ENCODE measurements around the gene LAD1.
A peak's percentile ranks its signal among the peaks of the same experiment; 100 is the strongest.

LAD1 gene

DNA sequence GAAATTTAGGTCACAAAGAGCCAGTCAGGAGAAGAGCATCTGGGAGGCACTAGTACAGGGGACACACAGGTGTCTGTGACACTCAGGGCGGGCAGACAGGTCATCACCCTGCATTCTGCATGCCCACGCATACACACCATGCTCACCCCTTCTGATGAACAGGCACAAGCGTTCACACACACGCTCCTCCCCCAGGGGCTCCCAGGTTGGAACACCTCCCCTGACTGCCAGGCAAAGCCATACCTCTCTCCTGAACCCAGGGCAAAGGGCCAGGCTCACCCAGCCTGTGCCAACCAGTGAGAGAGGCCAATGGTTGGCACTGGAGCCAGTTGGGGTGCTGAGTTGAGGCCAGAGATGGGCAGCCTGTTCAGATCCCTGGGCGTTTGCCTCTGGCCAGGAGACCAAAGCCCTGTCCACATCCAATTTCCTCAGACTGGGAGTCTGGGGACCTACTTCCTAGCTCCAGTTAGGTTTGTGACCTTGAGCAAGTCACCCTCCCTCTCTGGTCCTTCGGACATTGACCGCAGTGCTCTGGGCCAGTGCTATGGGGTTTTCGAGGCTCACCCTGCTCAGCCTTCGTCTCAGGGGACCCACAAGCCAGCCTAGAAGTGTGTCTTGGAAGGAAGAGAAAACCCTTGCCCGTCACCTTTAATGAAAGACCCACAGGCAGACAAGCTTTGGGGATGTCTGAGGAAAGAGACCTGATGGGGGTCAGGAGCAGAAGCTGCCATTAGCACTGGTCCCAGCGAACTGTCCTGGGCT, 5.8 kb upstream of the LAD1 start:
- Mint-ChIP-seq H3K4me1 (no peaks in the 10 kb centered on the region), H3K27me3 (no peaks in the 10 kb centered on the region), H3K27ac (no peak overlapping the region), H3K9me3 (no peaks in the 10 kb centered on the region), H3K4me3 (no peak overlapping the region)
- ATAC-seq, result no peak
- DNase-seq, result no peak

DNA sequence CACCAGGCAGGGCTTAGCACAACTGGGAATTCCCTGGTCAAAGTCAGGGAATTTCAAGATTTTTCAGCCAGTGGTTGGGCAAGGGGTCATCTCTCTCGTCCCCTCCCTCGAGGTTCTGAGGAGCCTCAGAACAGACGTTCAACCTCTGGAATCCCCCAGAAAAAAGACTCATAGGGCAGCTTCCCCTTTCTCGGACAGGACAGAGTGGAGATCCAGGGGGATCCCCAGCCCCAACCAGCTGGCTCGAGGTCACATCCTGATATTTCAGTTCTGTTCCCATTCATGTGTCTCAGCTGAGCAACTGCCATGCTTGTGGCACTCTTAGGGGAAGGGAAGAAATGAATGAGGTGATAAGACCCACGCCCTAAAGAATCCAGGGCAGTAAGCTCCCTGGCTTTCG, 4.9 kb upstream of the LAD1 start:
- DNase-seq (no peak), ATAC-seq (no peak)
- Mint-ChIP-seq H3K9me3 (no peaks in the 10 kb centered on the region), H3K27me3 (peaks cover 3% of the 10 kb centered on the region), H3K4me1 (peaks cover 4% of the 10 kb centered on the region), H3K4me3 (no peak overlapping the region), H3K27ac (no peak overlapping the region)

DNA sequence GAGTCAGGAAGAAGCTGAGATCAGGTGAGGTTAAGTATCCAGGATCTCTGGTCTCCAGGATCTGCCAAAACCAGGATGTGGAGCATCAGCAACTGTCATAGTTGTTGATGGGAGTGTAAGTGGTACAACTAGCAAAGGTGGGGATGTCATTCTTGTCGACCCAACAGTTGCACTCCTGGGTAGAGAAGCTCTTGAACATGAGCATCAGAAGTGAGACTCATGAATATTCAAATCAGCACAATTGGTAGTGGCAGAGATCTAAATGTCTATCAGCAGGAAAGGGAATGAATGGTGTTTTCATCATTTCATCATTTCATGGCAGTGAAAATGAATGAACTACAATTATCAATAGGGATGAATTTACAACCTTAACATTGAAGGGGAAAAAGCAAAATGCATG, 4.2 kb upstream of the LAD1 start:
- ATAC-seq, result no peak
- peaks cover 8% of the 10 kb centered on the region for H3K4me1 Mint-ChIP-seq
- no peak overlapping the region for H3K27ac Mint-ChIP-seq
- H3K4me3 Mint-ChIP-seq, result no peak overlapping the region
- H3K27me3 Mint-ChIP-seq, result peaks cover 10% of the 10 kb centered on the region
- no peak for DNase-seq
- H3K9me3 Mint-ChIP-seq, result no peaks in the 10 kb centered on the region

DNA sequence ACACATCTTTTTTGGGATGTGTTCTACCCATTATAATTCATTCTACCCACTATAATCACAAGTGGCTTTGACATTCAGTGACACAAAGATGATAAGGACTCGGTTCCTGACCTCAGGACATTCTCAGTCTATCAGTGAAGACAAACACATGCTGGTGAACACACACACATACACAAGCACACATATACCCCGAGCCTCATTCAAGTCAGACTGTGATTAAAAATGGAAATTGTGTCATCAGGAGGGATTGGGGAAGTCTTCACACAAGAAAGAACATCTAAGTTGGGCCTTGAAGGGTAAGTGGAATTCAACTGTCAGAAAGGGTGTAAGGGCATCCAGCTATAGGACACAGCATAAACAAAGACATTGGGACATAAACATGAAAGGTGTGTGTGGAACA, 2.6 kb upstream of the LAD1 start:
- H3K27ac Mint-ChIP-seq, result no peak overlapping the region
- H3K27me3 Mint-ChIP-seq, result peaks cover 26% of the 10 kb centered on the region
- DNase-seq (no peak), ATAC-seq (no peak)
- H3K4me3 Mint-ChIP-seq, result no peak overlapping the region
- no peaks in the 10 kb centered on the region for H3K9me3 Mint-ChIP-seq
- peaks cover 8% of the 10 kb centered on the region for H3K4me1 Mint-ChIP-seq

DNA sequence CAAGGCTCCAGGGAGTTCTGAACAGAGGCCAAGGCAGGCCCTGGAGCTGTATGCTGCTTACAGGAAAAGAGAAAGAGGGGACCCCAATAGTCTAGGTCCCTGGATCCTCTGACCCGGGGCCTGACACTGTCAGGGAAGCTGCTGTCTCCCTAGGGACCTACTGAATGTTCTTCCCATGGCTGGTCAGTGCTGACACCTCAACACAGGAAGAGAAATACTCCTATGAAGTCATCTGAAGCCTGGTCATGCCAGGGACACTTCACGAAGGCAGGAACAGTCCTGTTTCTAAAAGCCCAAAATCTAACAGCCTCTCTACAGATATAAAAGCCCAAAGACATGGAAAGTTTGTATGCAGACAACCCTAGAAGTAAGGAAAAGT, 1.7 kb upstream of the LAD1 start:
- Mint-ChIP-seq H3K9me3 (no peaks in the 10 kb centered on the region), H3K27me3 (peaks cover 30% of the 10 kb centered on the region), H3K4me1 (peaks cover 8% of the 10 kb centered on the region), H3K27ac (no peak overlapping the region), H3K4me3 (no peak overlapping the region)
- DNase-seq (no peak), ATAC-seq (no peak)

DNA sequence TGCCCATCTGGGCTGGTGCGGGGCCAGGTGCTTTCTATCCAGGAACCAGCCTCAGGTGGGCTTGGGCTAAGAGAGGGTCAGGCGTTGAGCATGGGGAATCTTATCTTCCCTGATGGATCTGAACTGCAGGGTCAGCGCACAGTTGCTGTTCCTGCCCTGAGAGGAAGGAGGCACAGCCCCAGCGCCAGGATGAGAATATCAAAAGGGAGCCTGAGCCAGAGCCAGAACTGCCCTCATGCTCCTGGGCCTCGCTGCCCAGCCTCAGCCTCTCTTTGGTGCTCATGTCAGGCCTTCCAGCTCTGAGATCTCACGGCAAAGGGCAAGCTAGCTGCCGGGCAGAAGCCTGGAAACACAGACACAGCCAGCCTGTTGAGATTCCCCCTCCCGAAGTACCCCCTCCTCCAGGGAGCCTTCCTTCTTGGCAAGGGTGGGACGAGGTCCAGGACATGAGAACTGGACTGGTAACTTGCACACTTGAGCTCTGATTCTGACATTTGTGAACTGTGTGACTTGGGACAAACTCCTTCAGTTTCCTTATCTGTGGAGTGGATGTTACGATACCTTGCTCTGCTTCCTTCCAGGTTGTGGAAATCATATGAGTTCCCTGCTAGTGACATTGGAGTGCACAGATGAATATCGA, 1.2 kb upstream of the LAD1 start:
- DNase-seq (no peak), ATAC-seq (no peak)
- Mint-ChIP-seq H3K27me3 (peaks cover 31% of the 10 kb centered on the region), H3K4me3 (no peak overlapping the region), H3K9me3 (no peaks in the 10 kb centered on the region), H3K4me1 (peaks cover 8% of the 10 kb centered on the region), H3K27ac (no peak overlapping the region)

DNA sequence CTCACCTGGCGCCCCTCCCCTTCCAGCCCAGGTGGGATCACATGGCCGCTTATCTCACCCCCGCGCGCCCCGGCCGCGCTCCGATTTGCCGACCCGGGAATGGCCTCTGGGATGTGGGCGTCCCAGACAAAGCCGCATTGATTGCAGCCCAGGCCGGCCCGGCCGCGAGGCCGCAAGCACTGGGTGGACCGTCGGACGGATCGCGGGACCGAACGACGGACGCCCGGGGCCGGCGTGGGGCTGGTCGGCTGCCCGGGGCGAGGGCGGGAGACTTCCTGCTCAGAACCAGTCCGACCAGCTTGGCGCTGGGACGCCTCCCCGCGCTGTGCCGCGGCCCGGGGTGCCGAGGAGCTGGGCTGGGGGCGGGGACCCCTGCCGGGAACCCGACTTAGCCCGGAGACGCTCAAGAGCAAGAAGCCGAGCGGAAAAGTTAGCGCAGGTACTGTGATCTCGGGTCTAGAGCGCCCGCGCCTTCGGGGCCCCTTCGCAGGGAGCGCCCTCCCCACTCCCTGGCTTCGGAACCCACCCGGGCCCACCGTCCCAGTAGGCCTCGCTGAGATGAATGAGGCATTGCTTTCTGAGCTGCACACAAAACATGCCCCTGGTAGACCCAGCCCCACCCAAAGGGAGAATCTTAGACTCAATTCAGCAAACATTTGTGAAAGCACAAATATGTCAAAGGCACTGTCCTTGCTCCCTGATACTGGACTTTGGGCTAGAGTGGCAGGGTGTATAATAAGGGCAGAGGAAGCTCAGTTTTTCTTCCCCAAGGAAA, 415 bp upstream of the LAD1 start:
- Mint-ChIP-seq H3K27ac (no peak overlapping the region), H3K27me3 (peaks cover 39% of the 10 kb centered on the region), H3K9me3 (no peaks in the 10 kb centered on the region), H3K4me3 (no peak overlapping the region), H3K4me1 (peaks cover 8% of the 10 kb centered on the region)
- DNase-seq (no peak), ATAC-seq (no peak)

DNA sequence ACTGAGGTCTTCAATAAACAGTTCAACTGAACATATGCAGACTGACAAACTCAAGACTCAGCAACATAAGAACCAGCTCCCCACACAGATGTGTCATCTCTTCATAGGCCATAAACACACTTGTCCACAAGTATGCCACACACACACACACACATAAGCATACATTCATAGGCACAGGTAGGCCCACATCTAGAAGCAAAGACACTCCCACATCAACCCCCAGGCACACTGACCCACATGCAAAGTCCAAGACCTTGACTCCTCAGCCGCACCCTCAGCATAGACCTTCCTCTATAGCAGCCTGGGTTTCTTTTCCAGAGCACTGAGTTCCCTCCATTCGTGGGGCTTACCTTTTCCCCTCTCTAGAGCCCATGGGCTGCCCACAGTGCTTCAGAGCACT, 1.4 kb downstream of the LAD1 start:
- Mint-ChIP-seq H3K4me3 (no peak overlapping the region), H3K27ac (no peak overlapping the region), H3K9me3 (no peaks in the 10 kb centered on the region), H3K4me1 (peaks cover 8% of the 10 kb centered on the region), H3K27me3 (peaks cover 54% of the 10 kb centered on the region)
- ATAC-seq, result no peak
- DNase-seq, result no peak

DNA sequence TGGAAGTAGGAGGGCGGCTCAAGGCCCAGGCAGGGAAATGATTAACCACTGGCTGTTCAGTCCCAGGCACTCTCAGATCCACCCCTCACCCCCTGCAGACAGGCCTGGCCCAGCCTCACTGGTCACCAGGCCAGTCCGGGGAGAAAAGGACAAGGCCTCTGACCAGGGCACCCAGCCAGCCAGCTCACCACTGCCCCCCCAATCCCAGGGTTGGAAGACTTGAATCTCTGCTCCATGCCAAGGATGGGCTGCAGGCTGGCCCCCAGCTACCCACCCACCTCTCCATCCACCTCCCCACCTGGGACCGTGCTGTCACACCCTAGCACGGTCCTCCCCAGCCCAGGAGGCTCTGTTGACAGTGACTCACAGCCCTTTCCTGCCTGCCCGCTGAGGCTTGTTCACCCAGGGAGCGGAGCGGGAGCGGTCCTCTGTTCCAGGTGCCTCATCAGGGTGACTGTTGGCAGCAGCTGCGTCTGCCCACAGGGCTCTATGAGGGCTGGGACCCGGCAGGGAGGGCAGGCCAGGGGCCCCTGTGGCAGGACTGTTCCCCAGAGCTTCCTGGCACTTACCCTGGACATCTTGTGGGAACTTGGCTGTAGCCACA, 2.2 kb downstream of the LAD1 start:
- Mint-ChIP-seq H3K9me3 (no peaks in the 10 kb centered on the region), H3K4me1 (peaks cover 8% of the 10 kb centered on the region), H3K4me3 (no peak overlapping the region), H3K27ac (no peak overlapping the region), H3K27me3 (peaks cover 61% of the 10 kb centered on the region)
- no peak for ATAC-seq
- DNase-seq, result no peak

DNA sequence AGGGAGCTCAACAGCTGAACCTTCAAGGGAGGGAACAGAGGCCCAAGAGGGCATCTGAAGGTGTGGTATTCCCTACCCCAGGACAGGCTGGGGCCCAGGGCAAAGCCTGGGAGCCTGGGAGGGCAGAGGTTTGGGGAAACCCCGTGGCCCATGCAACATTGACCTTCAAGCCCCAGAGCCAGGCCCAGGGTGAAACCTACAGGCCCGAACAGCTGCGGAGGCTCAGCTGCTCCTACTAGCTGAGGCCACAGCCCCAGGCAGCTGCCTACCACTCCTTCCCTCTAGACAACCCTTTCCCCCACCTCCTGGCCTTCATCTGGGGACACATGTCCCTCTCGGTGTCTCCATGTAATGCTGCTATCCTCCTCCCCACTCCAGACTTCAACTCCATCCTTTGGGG, 3.2 kb downstream of the LAD1 start:
- no peak for DNase-seq
- Mint-ChIP-seq H3K4me3 (no peak overlapping the region), H3K4me1 (peaks cover 8% of the 10 kb centered on the region), H3K27ac (no peak overlapping the region), H3K27me3 (peaks cover 70% of the 10 kb centered on the region), H3K9me3 (no peaks in the 10 kb centered on the region)
- ATAC-seq, result no peak

DNA sequence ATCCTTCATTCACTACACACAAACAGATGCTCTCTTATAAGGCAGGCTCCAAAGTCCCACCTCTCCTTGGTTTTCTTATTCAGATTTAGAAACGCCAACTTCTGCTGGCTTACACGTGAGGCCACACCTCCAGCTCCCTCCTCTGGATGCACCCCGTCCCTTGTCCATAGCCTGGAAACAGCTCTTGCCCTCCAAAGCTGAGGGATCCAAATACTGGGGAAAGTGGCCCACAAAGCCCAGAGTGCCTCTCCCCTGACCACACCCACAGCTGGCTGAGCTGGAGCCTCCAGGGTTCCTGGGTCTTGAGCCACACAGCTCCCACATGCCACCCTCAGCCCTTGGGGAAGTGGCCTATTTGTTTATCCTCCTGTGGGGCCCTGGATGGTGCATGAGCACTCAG, 4.5 kb downstream of the LAD1 start:
- H3K9me3 Mint-ChIP-seq, result no peaks in the 10 kb centered on the region
- DNase-seq (no peak), ATAC-seq (no peak)
- peaks cover 71% of the 10 kb centered on the region for H3K27me3 Mint-ChIP-seq
- no peak overlapping the region for H3K4me3 Mint-ChIP-seq
- no peak overlapping the region for H3K27ac Mint-ChIP-seq
- peaks cover 8% of the 10 kb centered on the region for H3K4me1 Mint-ChIP-seq

DNA sequence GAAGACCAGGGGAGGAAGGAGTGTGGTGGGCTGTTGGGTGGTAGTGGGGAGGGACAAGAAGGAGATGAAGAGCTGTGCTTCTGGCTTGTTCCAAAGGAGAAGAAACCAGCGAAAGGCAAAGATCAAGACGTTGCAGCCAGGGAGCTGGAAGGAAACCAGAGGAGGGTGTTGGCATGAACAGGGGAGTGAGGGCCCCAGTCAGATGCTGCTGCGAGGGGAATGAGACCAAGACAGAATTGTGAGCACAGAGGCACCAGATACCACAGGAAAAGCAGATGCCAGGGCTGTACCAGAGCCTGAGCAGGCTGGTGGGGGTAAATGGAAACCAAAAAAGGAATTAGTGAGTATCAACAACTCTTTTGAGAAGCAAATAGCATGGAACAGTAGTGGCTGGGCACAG, 6.0 kb downstream of the LAD1 start:
- no peak for ATAC-seq
- H3K9me3 Mint-ChIP-seq, result no peaks in the 10 kb centered on the region
- peaks cover 59% of the 10 kb centered on the region for H3K27me3 Mint-ChIP-seq
- no peak for DNase-seq
- peak overlapping the region in 1 of 2 donors; percentile 77 for H3K27ac Mint-ChIP-seq
- no peak overlapping the region for H3K4me3 Mint-ChIP-seq
- H3K4me1 Mint-ChIP-seq, result no peaks in the 10 kb centered on the region

DNA sequence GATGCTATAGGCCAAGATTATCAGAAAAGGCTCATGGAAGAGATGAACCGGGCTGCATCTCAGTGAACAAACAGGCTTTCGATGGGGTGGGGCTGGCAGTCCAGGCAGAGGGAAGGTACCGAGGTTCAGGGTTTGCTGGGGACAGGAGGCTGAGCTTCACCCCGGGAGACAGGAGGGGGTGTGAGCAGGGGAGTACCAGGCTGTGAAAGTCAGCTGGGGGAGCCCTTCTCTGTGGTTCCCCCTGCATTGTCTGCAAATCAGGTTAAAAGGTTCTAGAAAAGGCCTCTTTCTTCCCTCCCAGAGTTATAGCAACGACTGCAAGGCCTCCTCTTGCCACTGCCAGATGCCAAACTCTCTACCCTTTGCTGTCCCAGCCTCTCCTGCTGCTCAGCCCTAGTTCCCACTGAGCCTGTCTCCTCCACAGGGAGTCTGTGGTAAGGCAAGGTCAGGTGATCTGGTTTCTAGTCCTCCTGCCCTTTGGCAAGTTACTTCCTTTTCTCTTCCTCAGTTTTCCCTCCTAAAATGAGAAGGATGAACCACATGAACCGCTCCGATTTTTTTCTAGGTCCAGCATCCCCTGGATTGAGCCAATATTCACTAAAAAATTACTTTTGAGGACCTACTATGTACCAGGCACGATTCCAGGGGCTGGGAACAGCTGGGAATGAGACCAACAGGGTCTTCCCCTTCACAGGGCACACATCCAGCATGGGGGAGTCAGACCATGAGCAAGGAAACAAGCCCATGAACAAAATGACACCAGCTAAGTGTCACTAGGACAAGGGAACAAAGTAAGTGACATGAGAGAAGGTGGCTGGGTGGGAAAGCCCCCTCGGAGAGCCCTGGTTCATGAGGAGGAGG, 7.2 kb downstream of the LAD1 start:
- Mint-ChIP-seq H3K4me3 (no peak overlapping the region), H3K9me3 (no peaks in the 10 kb centered on the region), H3K27me3 (peaks cover 56% of the 10 kb centered on the region), H3K4me1 (no peaks in the 10 kb centered on the region), H3K27ac (peak overlapping the region in 1 of 2 donors; percentile 75)
- ATAC-seq, result no peak
- no peak for DNase-seq

DNA sequence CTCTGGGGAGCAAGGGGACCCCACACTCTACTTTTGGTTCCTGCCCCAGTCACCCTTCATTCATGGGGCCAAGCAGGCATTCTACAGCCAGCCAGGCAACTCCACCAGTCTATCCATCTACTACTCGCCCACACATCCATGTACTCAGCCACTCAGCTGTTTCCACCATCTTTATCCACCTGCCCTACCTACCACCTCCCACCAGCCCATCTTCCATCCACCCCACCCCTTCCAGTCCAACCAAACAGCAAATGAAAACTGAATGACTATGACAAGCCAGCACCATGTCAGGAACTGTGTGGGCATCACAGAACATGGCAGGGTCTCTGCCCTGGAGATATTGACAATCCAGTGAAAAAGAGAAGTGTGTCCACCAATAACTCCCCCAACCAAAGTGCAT, 7.9 kb downstream of the LAD1 start:
- ATAC-seq, result no peak
- DNase-seq, result no peak
- Mint-ChIP-seq H3K27me3 (peaks cover 54% of the 10 kb centered on the region), H3K4me1 (no peaks in the 10 kb centered on the region), H3K27ac (peak overlapping the region in 1 of 2 donors; percentile 75), H3K9me3 (no peaks in the 10 kb centered on the region), H3K4me3 (no peak overlapping the region)

DNA sequence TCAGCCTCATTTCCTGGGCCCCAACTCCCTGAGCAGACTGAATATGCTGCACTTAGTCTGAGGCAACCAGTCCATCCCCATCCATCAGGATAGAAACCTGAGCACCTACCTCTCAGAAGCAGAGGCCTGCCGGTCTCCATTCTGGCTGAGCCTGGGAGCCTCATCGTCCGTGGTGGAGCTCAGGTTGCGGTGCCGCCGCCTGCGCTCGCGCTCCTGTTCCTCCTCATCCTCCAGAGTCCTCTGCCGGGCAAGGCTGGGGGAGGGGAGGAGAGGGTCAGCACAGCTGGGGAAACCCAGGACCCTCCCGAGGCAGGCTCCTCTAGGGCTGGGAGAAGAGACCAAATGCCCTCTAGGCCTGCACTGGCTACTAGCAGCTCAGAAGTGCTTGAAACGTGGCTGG, 10.1 kb downstream of the LAD1 start:
- H3K27me3 Mint-ChIP-seq, result peaks cover 62% of the 10 kb centered on the region
- peak overlapping the region in 1 of 2 donors; percentile 84 for H3K27ac Mint-ChIP-seq
- DNase-seq (no peak), ATAC-seq (no peak)
- no peak overlapping the region for H3K4me3 Mint-ChIP-seq
- H3K9me3 Mint-ChIP-seq, result no peaks in the 10 kb centered on the region
- H3K4me1 Mint-ChIP-seq, result no peaks in the 10 kb centered on the region
